Hippocampal formation (tissue), 2 donors: ENCODE data around the gene LAMC1.
A peak's percentile ranks its signal among the peaks of the same experiment; 100 is the strongest.

Source experiments
- DNase-seq, 2 donors: peaks; one replicate each; lab custom pipeline; 2025; lab: John Stamatoyannopoulos, UW

LAMC1 gene

DNA sequence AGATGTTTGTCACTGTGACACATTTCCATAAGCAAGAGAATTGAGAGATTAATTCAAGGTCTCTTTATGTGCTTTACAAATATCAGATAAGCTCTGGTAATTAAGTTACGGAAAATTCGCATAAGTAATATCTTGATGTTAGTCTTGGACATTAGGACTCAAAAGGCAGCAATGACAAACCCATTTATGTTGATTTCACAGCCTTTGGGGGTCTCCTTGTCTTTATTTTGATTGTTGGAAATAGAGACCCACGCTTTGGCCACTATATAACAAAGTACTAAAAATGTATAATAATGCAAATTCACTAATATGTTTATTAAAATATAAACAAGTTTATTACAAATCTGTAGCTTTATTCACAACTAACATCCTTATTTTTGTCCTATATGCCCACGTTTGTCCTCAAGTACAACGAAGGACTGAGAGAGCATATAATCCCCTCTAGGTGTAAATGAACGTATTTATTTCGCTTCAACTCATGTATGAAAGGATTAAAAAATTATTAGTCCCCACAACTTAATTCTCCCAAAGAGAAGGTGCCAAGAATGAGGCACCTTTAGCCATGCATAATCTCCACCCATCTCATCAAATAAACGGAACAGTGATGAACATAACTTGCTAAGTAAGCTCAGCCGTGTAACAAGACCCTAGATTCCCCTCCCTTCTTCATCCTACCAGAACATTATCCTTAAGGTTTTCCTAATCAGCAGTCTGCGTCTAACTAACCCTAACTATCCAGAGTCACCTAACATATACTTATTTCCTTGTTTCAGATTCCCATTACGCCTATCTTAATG, 1.6 kb upstream of the LAMC1 start:
- no peak for DNase-seq

DNA sequence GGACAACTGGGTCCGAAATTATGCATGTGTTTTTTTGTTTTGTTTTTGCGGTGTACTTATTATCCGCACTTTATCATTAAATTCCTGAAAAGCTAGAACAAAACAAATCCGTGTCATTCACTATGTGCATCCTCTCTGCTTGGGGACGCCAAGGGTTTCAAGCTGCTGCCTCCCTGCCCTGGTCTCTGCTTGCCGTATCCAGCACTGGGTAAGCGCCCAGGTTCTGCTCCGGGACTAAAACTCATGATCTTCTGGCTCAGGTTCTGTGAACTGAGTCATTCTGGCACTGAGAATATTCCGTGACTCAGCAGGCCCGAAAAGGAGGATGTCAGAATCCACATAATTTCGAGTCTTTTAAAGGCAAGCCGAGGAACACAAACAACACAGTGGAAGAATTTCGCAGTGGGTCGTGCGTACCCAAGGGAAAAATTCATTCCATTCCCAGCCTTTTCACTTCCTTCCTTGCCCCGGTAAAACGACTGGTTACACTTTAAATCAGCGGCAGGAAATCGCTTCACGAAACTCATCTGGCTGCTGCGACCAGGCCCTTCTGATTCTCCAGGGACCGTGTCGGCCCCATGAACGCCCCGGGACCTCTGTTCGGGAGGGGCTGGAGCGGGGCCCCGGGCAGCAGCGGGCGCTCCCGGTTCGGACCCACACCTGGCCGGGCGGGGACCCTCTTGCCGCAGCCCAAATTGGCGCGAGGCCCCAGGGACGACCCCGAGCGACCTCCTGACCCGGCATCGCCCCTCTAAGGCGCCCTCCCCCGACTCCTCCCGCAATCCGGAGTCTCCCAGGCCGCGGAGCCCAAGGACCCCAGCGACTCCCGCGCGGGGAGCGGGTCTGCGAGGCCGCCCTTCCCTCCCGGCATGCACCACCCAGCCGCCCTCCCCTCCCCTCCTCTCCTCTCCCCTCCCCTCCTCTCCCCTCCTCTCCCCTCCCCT, 746 bp upstream of the LAMC1 start:
- peak; percentile 35 to 61 for DNase-seq

DNA sequence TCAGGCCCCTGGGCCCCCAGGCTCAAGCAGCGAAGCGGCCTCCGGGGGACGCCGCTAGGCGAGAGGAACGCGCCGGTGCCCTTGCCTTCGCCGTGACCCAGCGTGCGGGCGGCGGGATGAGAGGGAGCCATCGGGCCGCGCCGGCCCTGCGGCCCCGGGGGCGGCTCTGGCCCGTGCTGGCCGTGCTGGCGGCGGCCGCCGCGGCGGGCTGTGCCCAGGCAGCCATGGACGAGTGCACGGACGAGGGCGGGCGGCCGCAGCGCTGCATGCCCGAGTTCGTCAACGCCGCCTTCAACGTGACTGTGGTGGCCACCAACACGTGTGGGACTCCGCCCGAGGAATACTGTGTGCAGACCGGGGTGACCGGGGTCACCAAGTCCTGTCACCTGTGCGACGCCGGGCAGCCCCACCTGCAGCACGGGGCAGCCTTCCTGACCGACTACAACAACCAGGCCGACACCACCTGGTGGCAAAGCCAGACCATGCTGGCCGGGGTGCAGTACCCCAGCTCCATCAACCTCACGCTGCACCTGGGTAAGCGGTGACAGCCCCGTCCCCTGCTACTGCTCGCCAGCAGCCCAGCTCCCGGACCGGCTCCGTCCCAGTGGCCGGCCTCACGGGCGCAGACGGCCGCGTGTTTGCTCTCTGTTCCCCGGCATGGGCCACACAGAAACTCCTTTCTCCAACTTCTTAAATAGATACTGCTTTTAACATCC, 539 bp downstream of the LAMC1 start:
- DNase-seq, result peak in 1 of 2 donors; percentile 20

DNA sequence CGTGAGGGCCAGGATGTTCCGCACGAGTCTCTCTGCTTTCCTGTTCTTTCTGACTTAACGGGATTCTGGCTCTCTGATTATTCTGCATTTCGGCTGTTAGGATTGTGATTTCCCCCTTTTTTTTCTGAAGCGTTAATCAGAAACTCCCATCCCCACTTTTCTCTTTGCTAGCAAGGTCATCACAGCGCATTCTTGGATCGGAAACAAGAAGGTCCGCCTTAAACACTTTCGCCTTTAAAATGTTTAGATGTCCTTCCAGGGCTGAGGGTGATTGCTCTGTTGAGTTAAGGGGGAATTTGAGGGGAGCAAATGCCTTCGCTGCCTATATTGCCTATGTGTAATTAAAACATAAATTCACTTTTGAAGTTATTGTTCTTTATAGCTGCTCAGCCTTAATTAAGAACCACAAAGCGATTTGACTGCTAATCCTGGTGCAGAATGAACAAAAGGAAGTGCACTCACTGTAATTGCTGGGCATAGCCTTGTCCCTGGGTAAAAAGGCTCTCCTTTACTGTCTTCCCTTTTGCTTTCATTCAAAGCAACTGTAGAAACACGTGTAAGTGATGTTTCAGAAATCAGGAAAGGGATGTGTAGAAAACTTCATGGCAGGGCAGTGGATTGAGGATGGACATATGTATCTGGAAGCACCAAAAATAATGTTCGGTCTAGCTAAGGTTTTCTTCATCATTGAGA, 1.2 kb downstream of the LAMC1 start:
- DNase-seq, result no peak

DNA sequence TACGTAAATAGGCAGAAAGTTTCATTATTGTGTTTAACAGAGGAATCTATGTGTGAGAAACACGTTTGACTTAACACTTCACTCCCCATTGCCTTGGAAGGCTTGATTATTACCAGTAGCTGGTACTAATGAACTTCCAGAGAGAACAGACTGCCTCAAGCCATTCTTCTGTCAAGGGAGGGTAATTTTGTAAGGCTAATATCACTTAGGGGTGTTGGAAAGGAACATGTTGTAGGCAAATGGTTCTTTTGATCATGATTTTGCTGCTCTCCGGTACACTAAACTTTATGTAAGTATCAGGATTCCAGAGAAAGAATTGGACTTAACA, 1.8 kb downstream of the LAMC1 start:
- no peak for DNase-seq

DNA sequence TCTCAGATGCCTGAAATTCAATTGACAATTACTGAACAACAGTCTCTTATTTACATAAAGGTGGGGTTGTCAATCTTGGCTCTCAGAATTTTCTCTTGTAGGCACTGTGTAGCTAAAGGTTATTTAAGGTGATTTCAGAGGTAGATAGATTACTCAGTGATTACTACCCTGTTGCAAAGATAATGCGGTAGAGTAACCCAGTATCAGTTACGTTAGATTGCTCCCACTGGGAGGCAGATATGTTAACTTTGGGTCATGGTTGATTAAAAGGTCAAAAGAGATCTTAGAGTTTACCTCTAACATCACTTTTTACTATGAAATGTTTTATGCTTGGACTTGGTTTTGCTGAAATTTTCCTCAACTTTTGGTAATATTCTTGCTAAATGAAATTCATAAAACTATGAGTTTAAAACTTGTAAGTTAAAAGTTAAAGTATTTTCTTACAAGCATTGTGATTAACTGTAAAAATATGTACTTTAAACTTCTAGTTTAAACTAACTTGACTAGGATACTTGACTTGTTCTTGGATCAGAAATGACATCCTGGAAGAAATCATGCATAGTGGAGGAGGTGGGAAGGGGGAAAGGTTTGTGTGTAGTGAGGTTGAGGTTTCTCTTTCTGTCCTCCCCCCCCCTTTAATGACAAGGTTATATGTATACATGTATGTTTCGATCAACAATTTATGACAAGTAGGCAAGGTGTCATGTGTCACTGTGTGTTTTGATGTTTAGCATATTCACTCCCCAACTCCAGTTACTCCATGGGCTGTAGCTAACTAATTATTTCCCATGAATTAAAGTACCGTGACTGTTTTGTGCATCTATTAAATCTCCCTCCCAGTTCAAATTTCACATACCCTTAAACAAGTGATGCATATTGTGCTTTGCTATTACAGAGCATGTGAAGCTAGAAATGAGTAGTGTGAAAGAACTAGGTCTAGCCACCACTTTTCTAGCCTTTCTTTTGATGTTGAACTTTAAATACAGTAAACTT, 2.9 kb downstream of the LAMC1 start:
- DNase-seq, result no peak

DNA sequence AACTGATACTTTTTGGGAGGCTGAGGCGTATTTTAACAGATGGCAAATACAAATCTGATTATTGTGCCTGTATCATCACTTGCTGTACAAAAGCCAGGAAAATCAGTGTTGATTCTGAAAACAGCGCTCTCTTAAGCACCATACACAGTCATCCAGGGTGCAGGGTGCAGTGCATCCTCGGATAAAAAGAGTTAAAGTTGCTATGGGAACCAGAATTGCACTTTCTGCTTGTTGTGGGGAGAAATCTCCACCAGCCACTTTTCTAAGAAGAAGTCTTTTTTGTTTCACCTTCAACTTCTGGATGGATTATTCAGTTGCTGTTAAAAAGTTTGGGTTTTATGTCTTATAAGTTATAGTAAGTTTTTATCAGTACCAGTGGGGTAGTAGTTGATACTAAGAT, 3.8 kb downstream of the LAMC1 start:
- no peak for DNase-seq

DNA sequence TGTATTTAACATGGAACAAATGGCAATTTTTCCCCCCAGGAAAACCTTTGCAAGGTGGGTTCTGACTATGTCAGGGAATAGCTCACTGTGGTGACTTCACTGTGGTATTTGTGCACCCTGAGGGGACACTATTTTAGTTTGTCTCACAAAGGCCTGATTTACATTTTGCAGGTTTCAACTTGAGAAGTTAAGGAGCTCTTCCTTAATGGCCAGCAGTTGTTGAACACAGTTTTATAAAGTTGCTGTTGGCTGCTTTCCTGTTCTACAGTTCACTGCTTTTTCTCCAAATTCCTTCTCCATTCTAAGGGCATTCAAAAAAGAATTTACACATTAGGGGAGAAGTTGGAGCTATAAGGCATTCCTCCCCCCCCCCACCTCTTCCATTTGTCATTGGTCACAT, 4.6 kb downstream of the LAMC1 start:
- DNase-seq, result no peak

DNA sequence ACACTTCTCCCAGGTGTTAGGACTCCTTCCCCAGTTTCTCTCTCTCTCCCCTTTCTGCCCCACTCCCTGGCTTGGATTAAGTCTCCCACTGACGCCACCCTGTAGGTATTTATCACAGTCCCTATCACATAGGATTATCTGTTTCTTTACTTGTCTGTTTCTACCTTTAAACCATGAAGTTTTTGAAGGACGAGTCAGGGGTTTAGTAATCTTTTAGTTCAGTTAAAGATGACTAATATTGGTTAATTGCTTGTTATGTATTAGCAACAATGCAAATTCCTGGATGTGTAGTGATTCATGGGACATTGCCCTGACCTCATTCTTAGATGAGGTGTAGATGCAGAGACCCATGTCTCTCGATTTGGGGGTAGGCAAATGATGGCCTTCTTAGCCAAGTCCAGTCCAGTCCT, 6.4 kb downstream of the LAMC1 start:
- DNase-seq, result no peak

DNA sequence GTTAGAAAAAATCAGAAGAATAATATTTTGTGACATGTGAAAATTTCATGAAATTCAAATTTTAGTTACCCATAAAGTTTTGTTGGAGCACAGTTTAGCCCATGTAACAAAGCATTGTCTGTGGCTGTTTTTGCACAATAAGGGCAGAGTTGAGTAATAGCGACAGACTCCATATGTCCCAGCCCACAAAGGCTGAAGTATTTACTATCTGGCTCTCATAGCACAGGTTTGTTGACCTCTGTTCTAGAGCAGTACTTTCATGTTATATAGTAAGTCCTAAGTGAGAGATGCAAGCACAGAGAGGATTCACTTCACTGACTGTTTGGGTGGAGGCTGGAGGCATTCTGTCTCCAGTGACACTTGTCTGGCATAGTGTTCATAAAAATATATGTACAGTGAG, 6.8 kb downstream of the LAMC1 start:
- DNase-seq, result no peak

DNA sequence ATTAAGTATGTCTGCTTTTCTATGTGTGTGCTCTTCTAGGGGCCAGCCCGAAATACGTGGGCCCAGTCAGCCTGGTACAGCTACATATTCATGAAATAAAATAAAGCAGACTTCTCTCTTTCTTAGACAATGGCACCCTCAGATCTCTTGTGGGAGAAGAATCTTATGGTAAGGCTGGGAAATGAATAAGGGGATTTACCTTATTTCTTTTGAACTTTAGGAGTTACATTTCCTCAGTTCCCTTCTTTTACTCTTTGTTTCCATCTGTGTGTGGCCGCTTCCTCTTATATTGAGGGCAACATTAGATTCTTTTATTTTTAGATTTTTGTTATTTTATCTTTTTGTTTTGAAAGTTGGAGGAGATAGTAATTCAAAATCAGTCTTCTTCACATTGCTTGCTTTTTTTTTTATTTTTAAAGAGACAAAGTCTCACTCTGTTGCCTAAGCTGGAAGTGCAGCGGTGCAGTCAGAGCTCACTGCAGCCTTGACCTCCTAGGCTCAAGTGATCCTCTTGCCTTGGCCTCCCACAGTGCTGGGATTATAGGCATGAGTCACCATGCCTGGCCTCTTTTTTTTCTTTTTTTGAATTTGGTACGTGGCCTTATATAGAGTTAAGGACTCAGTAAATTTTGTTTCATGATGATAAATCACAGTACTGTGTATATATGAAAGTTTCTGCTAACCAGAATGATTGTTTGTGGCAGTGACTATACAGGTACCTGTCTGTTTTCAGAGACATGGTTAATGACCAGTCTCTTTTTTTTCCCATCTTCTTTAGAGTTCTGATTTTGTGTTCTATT, 9.1 kb downstream of the LAMC1 start:
- DNase-seq, result no peak

DNA sequence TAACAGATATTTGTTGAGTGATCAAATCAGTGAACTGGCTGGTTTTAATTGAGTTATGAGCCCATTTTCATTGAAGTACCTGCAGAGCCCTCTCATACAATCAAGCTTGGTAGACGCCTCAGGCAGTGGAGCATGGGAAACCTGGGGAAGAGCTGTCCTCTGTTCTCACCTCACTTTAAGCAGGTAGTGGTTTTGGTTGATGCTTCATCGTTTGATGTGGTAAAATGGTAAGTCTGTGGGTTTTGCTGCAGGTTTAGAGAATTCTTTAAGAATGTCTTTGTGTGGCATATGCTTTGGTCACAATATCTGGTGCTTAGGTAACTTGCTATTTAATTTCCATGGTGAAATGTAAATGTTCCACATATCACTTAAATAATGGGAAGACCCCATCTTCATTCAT, 10.0 kb downstream of the LAMC1 start:
- DNase-seq, result no peak

DNA sequence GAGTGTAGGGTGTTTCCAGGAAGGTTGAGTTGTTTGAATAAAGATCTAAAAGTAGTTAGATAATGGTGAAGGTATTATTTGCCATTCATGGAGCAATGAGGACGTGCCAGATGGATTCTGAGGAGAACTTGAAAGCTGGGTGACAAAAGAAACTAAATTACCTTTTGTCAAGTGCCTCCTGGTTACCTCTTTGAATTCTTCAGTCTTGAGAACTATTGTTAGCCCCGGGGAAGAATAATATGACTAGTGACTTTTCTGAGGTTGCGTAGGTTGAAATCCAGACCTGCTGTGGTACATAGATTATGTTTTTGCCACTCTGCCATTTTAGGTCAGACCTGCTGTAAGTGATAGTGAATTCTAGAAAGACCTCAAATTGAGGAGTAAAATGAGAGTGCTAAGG, 11.5 kb downstream of the LAMC1 start:
- no peak for DNase-seq

DNA sequence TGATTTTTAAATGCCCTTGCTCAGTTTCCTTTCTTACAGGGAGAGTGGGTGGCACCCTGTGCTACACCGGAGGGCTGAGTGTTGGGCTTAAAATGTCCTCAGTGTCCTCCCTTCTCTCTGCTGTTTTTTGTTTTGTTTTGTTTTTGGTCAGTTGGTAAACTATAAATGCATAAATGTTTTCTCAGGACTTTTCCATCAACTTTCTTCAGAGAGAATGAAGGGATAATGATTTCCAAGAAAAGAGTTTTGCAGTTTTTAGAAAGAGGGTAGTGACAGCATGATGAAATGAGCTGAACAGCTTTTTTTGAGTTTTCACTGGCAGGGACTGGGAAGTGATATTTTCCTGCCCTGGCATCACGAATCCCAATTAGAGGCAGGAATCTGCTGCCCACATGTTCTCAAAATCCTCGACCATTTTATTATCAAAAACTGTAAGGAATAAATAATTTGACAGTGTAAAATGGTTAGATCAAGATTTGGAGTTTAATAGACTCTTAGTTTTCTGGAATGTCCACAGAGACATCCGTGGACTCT, 15.2 kb downstream of the LAMC1 start:
- no peak for DNase-seq

DNA sequence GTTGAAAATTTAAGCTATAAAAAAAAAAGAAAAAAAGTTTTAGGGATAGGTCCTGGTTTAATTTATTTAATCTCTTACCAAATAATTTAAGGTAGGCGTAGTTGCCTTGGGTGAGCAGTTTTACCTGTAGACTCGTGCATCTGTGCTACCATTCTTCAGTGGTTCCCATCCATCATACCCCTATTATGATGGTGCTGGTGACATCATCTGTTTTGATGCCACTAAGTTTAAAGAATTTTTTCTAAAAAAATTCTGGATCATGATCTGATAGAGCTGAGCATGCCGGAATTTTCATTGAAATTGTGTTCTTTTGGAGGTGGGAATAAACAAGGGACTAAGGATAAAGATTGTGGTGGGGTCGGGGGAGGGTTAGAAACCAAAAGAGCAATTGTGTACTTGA, 15.7 kb downstream of the LAMC1 start:
- DNase-seq, result no peak

DNA sequence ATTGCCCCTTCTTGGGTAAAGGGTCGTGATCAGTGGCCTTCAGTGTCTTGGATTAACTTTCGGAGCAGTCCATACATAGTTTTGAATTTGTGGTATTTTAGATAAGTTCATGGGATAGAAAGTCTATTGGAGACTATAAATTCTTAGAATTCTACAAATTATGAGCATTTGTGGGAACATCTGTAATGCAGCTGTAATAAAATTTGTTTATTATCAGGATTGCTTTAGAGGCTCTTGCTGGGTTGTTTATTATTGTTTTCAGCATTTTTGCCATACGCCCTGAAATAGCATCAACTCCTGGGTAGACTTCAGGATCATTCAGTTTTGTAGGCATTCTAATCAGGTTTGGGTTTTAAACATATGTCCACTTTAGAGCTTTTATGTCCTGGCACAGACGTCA, 16.1 kb downstream of the LAMC1 start:
- no peak for DNase-seq

DNA sequence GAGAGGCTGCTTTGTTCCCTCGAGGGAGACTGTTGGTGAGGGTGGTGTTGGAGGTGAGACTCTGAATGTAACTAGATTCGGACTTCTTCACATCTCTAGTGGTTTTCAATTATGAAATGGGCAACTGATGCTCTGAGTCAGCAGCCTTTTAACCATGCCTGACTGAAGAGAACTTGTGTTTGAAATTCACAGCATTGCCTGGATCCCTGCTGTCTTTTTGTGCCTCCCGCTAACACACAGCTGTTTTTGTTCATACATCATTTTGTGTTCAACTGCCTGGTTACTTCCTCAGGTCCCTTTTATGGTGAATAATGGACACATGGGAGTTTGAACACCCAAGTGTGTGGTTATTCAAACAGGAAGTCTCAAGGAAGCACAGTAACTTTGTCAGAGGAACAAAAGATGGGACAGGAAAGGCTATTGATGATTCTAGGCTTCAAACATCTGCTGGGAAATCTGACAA, 16.8 kb downstream of the LAMC1 start:
- no peak for DNase-seq

DNA sequence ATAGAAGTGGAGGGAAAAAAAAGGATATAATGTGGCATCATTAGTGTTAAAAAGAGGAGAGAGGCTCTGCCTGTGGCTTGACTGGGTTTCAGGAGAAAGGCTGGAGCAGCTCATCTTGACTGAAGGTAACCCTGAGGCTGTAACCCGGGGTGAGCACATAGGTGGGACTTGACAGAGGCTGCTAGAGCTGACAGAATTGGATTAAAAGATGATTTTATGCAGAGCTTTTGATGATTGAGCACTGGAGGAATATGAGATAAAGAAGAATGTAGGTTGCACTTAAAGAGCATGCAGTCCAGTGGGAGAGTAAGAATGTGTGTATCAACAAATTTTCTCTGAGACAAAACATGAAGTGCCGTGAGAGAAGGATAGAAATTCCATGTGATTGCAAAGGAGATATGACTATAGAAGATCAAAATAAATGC, 17.3 kb downstream of the LAMC1 start:
- DNase-seq, result no peak

DNA sequence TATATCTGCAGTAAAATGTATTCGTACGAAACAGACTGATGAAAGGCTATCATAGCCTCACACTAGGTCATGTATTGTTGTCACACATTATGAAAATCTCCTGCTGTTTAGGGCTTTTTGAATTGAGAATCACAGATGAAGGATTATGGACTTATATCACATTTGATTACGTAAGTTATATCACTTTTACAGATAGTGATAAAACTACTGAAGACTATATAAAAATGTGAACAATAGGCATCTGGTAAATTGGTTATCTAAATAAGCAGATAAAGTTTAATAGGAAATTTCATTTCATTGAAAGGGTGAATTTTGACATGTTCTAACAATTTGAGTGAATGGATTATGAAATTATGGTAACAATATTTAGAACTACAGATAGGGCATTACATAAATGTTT, 20.0 kb downstream of the LAMC1 start:
- no peak for DNase-seq
